Skeletal muscle satellite cell (primary cell): ENCODE data around the gene SLC10A7. TPM values are rescaled to one million over a fixed set of nuclear protein-coding genes. Genes with fewer than 3 reads are reported as not detected.

Source experiments
- small RNA-seq: library from RNA; depleted of rRNA; stranded (forward); fragments of <200 nt; gene quantifications from one replicate; pipeline ENCODE3, GENCODE V24; 2012

The SLC10A7 gene

Small RNAs within 50 kb of the gene (small RNA-seq; reads per million reads assigned to genes)
- gene MIR7849: not detected
